ENCODE data around the gene AGXT2. TPM values are rescaled to one million over a fixed set of nuclear protein-coding genes. Genes with fewer than 3 reads are reported as not detected.
"Not testable (repeated sequence)": the region's sequence is repeated elsewhere in the genome, so short reads cannot be mapped to it uniquely, and the experiment has no call there.

The AGXT2 gene
- total RNA-seq, 1 donor from 2014 or later, result not detected

DNA sequence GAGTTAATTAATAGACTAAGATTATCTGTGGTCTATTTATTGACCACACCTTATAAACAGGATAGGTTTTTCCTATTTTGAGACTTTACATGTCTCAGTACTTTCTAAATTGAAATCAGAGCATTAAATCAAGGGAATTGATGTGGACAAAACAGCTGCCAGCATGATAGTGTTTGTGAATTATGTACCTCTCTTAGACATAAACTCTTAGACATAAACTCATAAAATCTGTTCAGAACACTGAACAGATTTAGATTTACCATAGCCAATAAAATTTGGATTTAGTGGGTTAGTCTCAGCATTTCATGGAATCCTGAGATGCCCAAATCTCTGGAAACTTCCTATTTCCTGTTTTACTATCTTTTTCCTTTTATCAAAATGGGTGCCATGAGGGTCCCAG, 11.5 kb upstream of the AGXT2 start:
- DNase-seq, result no peak
- ATAC-seq, result no peak
- intact Hi-C loops (cut with micrococcal nuclease), result no loop called here

DNA sequence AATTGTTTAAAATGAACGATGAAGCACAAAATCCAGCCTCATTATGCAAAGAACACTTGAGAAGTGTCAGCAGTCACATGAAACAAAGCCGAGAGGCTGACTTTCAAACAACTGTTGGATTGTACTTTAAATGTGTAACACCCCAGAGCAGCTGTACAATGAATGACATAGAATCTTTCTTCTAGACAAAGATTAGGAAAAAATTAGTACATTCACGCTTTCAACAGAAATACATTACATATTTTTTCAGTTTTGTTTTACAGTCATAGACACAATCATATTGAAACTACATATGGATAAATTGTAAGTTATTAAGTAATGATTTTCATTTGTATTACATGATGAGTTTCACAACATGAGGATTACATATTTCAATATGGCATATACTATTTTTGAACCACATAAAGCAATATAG, 10.6 kb upstream of the AGXT2 start:
- ATAC-seq, result no peak
- intact Hi-C loops (cut with micrococcal nuclease), result no loop called here

DNA sequence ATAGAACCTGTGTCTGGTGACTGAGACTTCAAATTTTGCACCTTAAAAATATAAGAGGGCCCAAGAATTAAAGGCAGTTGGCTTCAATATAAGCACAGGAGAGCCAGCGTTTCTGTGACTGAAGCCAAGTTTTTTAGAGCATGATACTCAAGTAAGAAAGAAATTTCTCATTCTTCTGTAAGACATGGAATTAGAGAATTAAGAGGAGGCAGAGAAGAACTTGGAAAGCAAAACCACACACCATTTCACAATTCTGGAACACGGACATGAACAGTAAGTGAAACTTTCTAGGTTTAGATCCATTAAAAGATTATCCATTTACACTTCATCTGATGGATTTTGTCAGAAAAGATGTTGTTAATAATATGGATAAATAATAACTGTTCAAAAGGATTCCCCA, 8.9 kb upstream of the AGXT2 start:
- ATAC-seq (no peak), DNase-seq (no peak)
- intact Hi-C loops (cut with micrococcal nuclease), result no loop called here

More for the DNA sequence above, 10.6 kb upstream of the AGXT2 start:
- no peak for DNase-seq

DNA sequence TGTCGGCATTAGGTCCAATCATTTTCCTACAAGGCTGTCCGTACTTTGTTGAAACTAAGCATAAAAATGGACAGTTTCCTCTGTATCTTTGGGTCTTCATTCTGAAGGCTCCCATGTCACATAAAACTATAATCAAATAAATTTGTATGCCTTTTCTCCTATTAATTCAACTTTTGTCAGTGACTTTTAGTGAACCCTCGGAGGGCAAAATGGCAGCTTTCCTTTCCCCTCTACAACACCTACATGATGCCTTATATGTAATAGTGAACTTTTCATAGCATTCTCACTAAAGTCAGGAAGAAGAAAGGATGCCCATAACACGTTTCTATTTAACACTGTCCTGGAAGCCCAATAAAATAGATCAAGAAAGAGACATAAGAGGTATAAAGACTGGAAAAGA, 5.1 kb upstream of the AGXT2 start:
- ATAC-seq, result no peak
- intact Hi-C loops (cut with micrococcal nuclease), result no loop called here

DNA sequence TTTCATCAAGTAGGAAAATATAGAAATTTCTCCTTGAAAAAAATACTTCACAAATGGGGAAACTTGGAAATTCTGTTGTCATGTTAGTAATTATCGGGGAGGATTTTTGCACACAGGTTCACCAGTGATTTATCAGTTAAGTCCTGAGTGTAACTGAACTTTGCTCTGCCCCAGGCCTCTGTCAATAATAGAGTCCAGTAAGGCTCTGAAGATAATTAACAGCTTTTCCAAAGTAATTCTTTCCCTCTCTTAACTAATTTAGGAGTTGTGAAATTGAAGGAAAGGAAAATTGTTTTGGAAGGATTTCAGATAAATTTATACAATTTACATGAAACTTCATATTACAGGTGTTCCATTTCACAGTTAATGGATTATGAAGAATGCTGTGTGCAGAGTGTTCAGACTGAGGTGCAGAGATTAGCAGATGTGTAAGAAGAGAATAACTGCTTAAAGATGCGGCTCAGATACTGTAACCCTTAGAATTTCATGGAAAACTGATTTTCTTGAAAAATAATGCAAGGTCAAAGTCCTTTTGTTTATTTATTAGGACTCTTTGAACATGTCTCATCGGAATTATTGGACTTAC, 2.9 kb upstream of the AGXT2 start:
- ATAC-seq, result no peak
- intact Hi-C loops (cut with micrococcal nuclease), result no loop called here
- no peak for DNase-seq

More for the DNA sequence above, 5.1 kb upstream of the AGXT2 start:
- no peak for DNase-seq

DNA sequence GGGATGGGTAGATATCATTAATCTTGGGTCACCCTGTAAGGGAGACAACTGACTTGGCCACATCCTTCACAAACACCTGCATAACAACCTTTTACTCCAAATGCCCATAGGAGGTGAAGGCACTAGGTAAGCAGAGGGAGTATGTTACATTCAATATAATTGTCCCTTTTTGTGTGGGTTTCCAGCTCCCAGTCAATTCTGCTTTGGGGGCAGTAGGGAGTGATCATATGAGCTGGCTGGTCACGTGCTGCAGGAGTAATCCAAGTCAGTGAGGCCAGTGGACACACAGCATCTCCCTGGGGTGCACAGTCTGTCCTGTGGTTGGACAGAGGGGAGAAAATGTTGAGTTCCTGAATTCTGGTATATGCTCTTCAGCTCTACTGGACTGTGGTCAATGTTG, 1.2 kb upstream of the AGXT2 start:
- intact Hi-C loops (cut with micrococcal nuclease), result no loop called here
- no peak for ATAC-seq
- no peak for DNase-seq

DNA sequence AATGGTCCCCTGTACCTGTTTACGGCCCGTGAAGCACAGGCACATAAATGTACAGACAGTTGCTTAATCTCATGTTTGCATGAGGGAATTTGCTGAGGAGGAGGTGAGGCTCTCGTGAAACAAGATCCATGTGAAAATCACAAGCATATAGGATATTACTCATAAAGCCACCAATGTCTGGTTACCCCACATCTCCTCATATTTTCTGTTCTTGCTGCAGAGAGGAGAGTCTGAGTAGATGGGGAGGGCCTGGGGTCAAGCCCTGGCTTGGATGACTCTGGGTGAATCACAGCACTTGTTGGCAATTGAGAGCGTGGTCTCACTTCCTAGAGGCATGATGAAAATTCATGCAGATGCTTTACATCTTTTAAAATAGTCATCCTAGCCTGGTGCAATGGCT, 975 bp downstream of the AGXT2 start:
- no peak for DNase-seq
- intact Hi-C loops (cut with micrococcal nuclease), result no loop called here
- no peak for ATAC-seq

DNA sequence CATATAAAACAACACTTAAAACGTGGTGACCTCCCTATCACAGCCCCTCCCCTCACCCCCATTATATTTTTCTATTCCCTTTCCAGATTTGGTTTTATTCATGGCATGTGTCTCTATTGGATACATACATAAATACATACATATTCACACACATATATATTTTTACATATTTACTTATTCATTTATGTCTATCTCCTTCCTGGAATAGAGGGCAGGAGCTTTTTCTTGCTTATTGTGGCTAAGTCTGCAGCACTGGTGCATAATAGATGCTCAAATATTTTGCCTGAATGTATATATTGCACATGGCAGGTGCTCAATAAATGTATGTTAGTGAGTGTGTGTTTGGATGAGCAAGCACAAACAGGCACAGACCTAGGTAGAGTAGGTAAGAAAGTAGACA, 2.5 kb downstream of the AGXT2 start:
- no peak for ATAC-seq

DNA sequence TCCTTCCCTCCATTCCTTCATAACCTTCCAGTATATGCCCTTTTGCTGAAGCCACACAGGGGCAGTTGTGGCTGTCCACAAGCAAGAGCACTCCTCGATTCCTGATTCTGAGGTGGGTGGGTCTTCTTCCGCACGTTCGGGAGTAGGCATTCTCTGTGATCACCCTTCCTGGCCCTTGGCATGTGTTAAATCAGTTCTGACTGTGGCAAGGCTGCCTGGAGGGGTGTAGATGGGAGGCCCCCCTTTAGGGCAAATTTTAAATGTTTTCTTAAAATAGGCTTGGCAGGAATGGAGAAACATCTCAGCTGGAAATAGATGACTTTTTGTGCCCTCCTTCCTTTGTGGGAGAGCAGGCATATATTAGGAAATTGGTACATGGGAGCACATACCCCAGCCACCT, 3.1 kb downstream of the AGXT2 start:
- intact Hi-C loops (cut with micrococcal nuclease), result no loop called here
- no peak for ATAC-seq

More for the DNA sequence above, 2.5 kb downstream of the AGXT2 start:
- intact Hi-C loops (cut with micrococcal nuclease), result no loop called here
- no peak for DNase-seq

DNA sequence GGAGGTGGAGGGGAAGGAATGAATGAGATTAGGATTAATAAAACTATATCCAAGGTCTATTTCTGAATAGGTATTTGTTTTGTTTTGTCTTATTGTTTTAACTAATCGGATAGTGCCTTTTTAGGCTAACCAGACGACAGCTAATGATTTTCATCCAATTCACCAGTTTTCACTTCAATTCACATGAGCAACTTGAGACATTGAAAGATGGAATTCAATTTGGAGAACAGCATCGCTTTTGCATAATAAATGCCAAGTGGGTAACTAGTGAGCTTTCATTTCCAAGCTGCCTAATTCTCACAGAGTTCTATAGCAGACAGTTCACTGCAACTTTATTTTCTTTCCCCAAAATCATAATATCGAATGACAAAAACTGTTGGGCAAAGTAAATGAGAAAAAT, 5.0 kb downstream of the AGXT2 start:
- DNase-seq, result no peak
- no peak for ATAC-seq
- intact Hi-C loops (cut with micrococcal nuclease), result no loop called here

More for the DNA sequence above, 3.1 kb downstream of the AGXT2 start:
- no peak for DNase-seq

DNA sequence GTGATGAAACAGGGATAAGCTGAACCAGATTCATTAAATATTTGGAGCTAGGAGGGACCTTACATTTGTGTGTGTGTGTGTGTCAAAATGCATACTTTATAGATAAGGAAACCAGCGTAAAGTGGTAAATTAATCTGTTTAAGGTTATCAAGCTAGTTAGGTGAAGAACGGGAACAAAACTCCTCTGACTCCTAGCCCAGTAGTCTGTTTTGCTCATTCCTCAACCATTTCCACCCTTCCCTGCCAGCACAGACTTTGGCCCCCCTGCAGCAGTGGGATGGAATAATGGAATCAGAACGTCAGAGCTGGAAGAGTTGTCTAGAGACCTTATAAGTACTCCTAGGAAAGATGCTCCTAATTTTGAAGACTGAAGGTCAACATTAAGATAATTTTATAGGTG, 6.5 kb downstream of the AGXT2 start:
- intact Hi-C loops (cut with micrococcal nuclease), result no loop called here

DNA sequence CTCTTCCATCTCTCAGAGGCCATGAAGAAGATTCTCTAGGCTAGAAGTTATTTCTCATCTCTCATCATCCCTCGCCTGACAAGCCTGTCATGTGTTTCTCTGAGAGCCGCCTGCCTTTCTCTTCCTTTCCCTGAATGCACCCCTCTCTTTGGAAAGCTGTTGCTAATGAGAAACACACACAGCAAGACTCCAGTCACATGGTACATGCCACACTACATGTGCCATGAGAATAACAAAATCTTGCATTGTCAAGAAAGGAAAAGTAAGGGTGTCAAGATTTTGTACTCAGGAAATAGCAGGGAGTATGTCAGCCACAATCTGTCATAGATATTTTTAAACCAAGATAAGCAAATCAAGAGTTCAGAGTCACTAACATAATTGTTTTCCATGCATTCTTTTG, 8.9 kb downstream of the AGXT2 start:
- ATAC-seq (no peak), DNase-seq (no peak)
- intact Hi-C loops (cut with micrococcal nuclease), result no loop called here

More for the DNA sequence above, 6.5 kb downstream of the AGXT2 start:
- ATAC-seq, result no peak
- DNase-seq, result no peak

DNA sequence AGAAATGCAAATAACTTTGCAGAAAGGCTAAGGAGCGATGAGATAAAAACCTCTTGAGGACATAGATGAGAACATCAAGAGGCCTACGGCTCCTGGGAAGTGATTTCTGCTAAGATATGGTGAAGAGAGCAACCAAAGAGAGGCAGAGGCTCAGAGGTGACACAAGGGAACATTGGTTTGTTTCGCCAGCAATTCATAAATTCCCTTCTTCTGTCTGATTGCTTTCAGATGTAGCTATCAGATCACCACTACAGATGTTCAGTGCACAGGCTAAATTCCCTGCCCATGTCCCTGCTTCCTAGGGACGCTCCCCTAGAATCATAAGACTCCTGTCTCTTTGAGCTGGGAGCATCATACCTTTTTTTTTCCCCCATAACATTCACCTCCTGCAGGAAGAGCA, 11.2 kb downstream of the AGXT2 start:
- DNase-seq (no peak), ATAC-seq (no peak)
- intact Hi-C loops (cut with micrococcal nuclease), result no loop called here

DNA sequence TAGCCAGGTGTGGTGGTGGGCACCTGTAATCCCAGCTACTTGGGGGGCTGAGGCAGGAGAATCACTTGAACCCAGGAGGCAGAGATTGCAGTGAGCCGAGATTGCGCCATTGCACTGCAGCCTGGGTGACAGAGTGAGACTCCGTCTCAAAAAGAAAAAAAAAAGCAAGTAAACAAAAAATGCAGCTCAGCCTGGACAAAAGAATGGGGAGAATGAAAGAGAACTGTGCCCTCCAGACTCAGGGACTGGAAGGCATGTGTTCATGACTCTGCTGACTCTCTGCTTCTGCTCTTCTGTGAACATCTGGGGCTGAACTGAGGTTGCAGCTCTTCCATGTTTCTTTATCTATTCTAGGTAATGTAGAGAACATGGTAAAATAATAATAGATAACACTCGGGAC, 11.8 kb downstream of the AGXT2 start:
- ATAC-seq; intact Hi-C loops (cut with micrococcal nuclease): not testable (repeated sequence)

DNA sequence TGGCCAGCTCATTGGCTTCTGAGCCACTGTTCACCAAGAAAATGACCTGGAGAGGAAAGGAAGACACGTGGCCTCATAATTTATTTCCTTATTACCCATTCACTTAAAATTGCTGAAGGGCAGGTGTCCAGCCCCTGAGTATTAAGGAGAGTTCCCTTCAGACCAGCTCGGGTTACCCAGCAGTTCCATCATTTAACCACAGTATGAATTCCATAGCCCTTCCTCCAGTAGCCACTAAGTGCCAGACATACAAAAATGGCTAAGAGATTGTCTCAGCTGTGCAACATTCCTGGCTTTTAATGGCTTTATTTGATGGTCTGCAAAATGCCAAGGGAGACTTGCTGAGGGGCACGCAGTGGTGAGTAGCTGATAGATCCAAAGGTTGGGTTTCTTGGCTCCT, 12.5 kb downstream of the AGXT2 start:
- DNase-seq (no peak), ATAC-seq (no peak)
- intact Hi-C loops (cut with micrococcal nuclease), result no loop called here

More for the DNA sequence above, 11.8 kb downstream of the AGXT2 start:
- DNase-seq, result not testable (repeated sequence)

DNA sequence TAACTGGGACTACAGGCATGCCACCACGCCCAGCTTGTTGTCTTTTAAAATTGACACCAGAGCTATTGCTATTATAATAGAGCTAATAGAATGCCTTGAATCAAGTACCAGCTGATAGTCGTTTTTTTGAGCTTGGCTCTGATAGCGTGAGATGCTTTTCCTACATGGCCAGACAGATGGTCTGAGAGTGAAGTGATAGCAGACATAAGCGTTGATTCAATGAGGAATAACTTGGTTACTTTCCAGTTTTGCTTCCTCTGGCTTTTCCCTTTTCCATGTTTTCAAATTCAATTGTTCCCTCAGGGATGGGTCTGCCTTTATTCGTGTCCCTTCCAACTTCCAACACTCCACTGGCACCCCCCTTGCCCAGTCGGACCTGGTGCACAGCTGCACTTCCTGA, 15.4 kb downstream of the AGXT2 start:
- intact Hi-C loops (cut with micrococcal nuclease), result no loop called here
- DNase-seq, result no peak
- no peak for ATAC-seq

DNA sequence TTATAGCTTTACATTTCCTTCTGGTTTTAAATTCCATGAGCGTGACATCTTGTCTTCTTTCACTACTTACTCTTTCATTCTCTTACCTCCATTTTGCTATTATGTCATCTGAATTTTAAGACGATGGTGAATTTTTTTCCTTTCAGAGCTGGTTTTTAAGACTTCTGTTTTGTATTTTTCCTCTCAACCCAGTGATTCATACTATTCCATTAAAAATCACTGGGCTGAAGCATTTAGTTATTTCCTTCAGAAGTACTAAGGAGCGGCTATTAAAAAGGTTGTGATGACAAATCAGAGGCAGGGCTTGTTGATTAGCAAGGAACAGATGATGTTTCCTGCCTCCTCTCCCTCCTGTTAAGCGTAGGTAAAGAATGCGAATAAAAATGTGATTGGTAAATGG, 16.5 kb downstream of the AGXT2 start:
- ATAC-seq (no peak), DNase-seq (no peak)
- intact Hi-C loops (cut with micrococcal nuclease), result no loop called here

DNA sequence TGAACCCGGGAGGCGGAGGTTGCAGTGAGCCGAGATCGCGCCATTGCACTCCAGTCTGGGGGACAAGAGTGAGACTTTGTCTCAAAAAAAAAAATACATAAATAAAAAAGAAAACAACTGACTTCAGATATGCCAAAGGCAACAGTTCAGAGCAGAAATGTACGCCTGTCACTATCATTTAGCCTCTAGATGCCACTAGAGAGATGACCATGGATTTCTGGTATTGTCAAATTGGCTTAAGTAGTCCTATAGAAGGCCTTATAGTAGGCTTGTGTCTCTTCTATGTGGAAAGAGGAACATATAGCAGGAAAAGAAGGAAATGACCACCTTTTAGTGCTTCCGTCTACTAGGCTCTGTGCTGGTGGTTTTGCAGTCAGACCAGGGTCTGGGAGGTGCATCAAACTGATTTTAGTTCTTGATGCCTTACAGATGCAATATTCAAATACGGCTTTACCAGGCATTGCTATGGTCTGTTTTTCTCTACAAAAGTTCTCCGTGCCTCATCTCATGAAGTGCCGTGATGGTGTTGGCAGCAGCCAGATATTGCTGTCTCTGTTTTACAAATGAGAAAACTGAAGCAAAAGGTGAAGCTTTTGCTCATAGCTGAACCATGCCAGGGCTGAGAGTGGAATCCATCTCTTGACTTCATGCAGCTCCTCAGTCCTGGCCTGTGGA, 17.2 kb downstream of the AGXT2 start:
- DNase-seq (no peak), ATAC-seq (no peak)
- intact Hi-C loops (cut with micrococcal nuclease), result no loop called here

DNA sequence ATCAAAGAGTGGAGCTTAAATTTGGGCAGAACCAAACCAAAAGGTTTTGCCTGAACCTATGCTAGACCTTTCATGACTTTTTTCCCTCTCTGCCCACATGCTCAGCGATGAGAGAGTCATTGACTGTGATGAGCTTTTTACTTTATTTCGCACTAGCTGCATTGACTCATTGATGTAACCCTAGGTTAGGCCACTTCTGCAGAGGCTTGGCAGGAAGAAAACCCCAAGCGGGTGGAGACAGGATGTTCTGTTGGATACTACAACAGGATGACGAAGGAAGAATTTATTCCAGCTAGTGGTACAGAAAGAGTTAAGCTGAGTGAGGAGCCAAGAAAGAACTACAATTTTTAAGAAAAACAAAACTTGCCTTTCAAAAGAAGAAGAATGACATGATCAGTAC, 18.4 kb downstream of the AGXT2 start:
- intact Hi-C loops (cut with micrococcal nuclease), result no loop called here
- no peak for DNase-seq
- ATAC-seq, result no peak

DNA sequence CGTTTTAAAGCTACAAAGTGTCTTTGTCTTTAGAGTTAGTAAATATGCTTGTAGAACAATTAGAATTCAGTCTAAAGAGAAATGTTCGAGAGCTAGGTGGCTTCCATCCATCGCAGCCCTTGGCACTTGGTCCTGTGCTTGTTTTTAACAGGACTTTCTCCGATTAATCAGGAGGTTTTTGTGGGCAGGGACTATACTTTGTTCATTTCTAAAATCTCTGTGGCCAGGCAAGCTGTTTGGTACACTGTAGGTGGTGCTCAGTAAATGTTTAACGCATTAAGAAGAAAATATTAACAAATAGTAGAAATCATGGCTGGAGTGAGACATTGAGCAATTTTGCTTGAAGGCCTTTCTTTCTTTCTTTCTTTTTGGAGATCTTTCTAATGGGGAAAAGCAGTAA, 20.8 kb downstream of the AGXT2 start:
- ATAC-seq, result no peak
- intact Hi-C loops (cut with micrococcal nuclease), result no loop called here
- no peak for DNase-seq

DNA sequence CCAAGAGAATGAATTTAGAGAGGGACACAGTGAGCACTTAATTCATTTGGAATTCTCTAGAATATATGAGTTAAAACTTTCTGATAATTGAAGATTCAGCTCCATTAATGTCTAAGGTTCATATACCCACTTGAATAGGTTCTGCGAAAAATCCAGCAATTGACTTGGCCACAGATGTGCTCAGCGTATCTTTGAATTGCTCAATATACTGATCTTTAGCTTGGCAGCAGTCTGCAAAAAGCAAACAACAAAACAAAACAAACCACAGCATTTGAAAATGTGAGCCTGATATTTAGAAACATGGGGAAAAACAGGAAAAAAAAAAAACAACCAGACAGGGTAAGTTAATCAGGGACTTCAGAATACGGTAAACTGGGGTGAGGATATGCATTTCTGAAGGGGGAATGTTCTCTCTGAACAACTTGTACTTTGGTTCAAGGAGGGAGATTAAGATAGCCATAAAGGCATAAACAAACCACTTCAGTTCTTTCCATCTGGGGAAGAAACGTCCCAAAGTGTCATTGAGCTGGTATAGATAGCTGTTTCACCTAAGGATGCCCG, 21.4 kb downstream of the AGXT2 start:
- no peak for DNase-seq
- intact Hi-C loops (cut with micrococcal nuclease), result no loop called here
- ATAC-seq, result no peak
